ENCODE measurements around the gene ACP2.

Gene ACP2

DNA sequence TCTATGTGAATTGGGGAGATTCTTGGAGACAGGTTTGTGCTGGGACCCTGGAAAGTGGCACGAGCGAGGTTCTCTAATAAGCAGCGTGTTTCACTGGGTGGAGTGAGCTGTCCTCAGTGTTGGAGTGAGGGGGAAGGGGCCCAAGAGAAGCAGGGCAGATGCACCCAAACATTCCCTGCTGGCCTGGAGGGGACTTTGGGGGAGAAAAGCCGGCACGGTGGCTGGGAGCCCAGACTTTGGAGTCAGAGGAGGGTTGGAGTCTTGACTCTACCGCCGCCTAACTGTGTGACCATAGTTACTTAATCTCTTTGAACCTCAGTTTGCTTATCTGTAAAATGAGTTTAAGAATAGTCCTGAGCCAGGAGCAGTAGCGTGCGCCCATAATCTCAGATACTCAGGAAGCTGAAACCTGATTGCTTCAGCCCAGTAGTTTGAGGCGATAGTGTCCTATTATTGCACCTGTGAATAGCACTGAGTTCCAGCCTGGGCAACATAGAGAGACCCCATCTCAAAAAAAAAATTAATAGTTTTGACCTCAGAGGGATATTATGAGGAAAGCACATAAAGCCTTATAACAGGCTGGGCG lies 9.8 kb upstream of the ACP2 start:
- no peak for TF ChIP-seq Cebpa-rat (IDR thresholded peaks at IDR 0.05)

GRCh38 chr11:47257517-47258316 lies 9.1 kb upstream of the ACP2 start, which contains the start of gene NR1H3:
Gene NR1H3, plus strand, starts transcription at chr11:47257996. Its CDS starts 1,221 bp downstream, at chr11:47259217.
- Histone ChIP-seq H3K9me3 (no peaks in the 10 kb centered on the region), H3K27me3 (no peaks in the 10 kb centered on the region), H3K9ac (peak within 1 kb of the TSS; percentile 60), H3K4me2 (peak within 1 kb of the TSS; percentile 69), H3K4me1 (peaks cover 37% of the 10 kb centered on the region), H3K36me3 (no peaks in the 10 kb centered on the region), H3K4me3 (no peak within 1 kb of the TSS), H3K27ac (peak within 1 kb of the TSS; percentile 74), H4K20me1 (no peaks in the 10 kb centered on the region)
- no peak for TF ChIP-seq Cebpa-rat (IDR thresholded peaks at IDR 0.05)

More for the DNA sequence above, 9.8 kb upstream of the ACP2 start:
- H3K27ac ChIP-seq, result peak overlapping the region; percentile 60
- no peaks in the 10 kb centered on the region for H3K27me3 ChIP-seq
- H3K4me2 ChIP-seq, result peak overlapping the region; percentile 69
- no peak overlapping the region; the same call in 1 of the 2 replicates for H3K9ac ChIP-seq
- H4K20me1 ChIP-seq, result no peaks in the 10 kb centered on the region
- peaks cover 37% of the 10 kb centered on the region for H3K4me1 ChIP-seq
- no peak overlapping the region for H3K4me3 ChIP-seq
- H3K36me3 ChIP-seq, result no peaks in the 10 kb centered on the region
- no peaks in the 10 kb centered on the region for H3K9me3 ChIP-seq

- Histone ChIP-seq H3K4me1 (peaks cover 37% of the 10 kb centered on the region), H3K4me3 (no peak overlapping the region)
Observed at GRCh38 chr11:47257177-47257516, 8.5 kb upstream of the ACP2 start.

GRCh38 chr11:47256374-47256773 lies 7.8 kb upstream of the ACP2 start:
- H3K4me2 ChIP-seq, result no peak overlapping the region
- no peaks in the 10 kb centered on the region for H3K9me3 ChIP-seq
- no peak overlapping the region for H3K4me3 ChIP-seq
- no peak overlapping the region for H3K27ac ChIP-seq
- H3K36me3 ChIP-seq, result no peaks in the 10 kb centered on the region
- peaks cover 37% of the 10 kb centered on the region for H3K4me1 ChIP-seq
- no peak overlapping the region for H3K9ac ChIP-seq
- H3K27me3 ChIP-seq, result no peaks in the 10 kb centered on the region
- H4K20me1 ChIP-seq, result no peaks in the 10 kb centered on the region
- no peak for TF ChIP-seq Cebpa-rat (IDR thresholded peaks at IDR 0.05)

More at GRCh38 chr11:47257177-47257516, 8.5 kb upstream of the ACP2 start:
- H3K4me2 ChIP-seq, result no peak overlapping the region
- no peaks in the 10 kb centered on the region for H3K27me3 ChIP-seq
- no peaks in the 10 kb centered on the region for H3K36me3 ChIP-seq
- 0 out of 2 replicates have a peak overlapping the region, but pooled peaks have one; percentile 48 for H3K9ac ChIP-seq
- no peak for TF ChIP-seq Cebpa-rat (IDR thresholded peaks at IDR 0.05)
- H3K27ac ChIP-seq, result 0 out of 2 replicates have a peak overlapping the region, but pooled peaks have one; percentile 60
- no peaks in the 10 kb centered on the region for H3K9me3 ChIP-seq
- H4K20me1 ChIP-seq, result no peaks in the 10 kb centered on the region

DNA sequence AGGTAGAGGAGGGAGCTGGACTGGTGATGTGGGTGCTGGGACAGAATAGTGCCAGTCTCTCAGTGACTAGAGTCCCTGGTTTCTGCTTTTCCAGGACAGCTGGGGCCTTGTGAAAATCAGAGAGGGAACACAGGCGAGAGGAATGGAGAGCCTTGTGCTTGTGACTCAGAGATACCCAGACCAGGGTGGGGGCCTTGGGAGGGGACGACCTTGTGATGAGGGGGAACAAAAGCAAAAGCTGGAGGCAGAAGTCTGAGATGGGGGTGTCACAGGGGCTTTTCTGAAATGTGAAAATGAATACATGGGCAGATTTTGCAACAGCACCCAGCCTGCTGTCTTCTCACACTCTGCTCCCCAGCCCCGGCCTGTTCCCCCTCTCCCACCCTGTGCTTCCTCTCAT lies 5.8 kb upstream of the ACP2 start:
- no peak for TF ChIP-seq Cebpa-rat (IDR thresholded peaks at IDR 0.05)
- H3K27ac ChIP-seq, result no peak overlapping the region

GRCh38 chr11:47253660-47254059 lies 5.0 kb upstream of the ACP2 start:
- Histone ChIP-seq H3K27ac (no peak overlapping the region), H3K4me2 (no peak overlapping the region), H3K36me3 (no peaks in the 10 kb centered on the region), H3K9me3 (no peaks in the 10 kb centered on the region), H3K4me3 (no peak overlapping the region), H4K20me1 (no peaks in the 10 kb centered on the region), H3K27me3 (no peaks in the 10 kb centered on the region), H3K4me1 (peaks cover 31% of the 10 kb centered on the region), H3K9ac (no peak overlapping the region)
- TF ChIP-seq Cebpa-rat (IDR thresholded peaks at IDR 0.05), result no peak

More for the DNA sequence above, 5.8 kb upstream of the ACP2 start:
- Histone ChIP-seq H4K20me1 (no peaks in the 10 kb centered on the region), H3K27me3 (no peaks in the 10 kb centered on the region), H3K4me2 (no peak overlapping the region), H3K9ac (no peak overlapping the region), H3K36me3 (no peaks in the 10 kb centered on the region), H3K4me3 (no peak overlapping the region), H3K4me1 (peaks cover 35% of the 10 kb centered on the region), H3K9me3 (no peaks in the 10 kb centered on the region)

GRCh38 chr11:47251751-47252150 lies 3.1 kb upstream of the ACP2 start:
- H3K27ac ChIP-seq, result no peak overlapping the region
- no peak for TF ChIP-seq Cebpa-rat (IDR thresholded peaks at IDR 0.05)

GRCh38 chr11:47249378-47249715 lies 733 bp upstream of the ACP2 start:
- H3K4me1 ChIP-seq, result peaks cover 26% of the 10 kb centered on the region
- H3K27me3 ChIP-seq, result no peaks in the 10 kb centered on the region
- H3K36me3 ChIP-seq, result peaks cover 31% of the 10 kb centered on the region
- H3K4me3 ChIP-seq, result peak overlapping the region; percentile 77
- H4K20me1 ChIP-seq, result no peaks in the 10 kb centered on the region
- H3K4me2 ChIP-seq, result peak overlapping the region; percentile 98
- peak overlapping the region; percentile 93 for H3K9ac ChIP-seq
- H3K27ac ChIP-seq, result peak overlapping the region; percentile 96
- TF ChIP-seq Cebpa-rat (IDR thresholded peaks at IDR 0.05), result no peak
- no peaks in the 10 kb centered on the region for H3K9me3 ChIP-seq

More at GRCh38 chr11:47251751-47252150, 3.1 kb upstream of the ACP2 start:
- Histone ChIP-seq H3K9me3 (no peaks in the 10 kb centered on the region), H3K4me2 (no peak overlapping the region), H3K27me3 (no peaks in the 10 kb centered on the region), H3K36me3 (peaks cover 7% of the 10 kb centered on the region), H3K9ac (no peak overlapping the region), H4K20me1 (no peaks in the 10 kb centered on the region), H3K4me3 (no peak overlapping the region), H3K4me1 (peaks cover 31% of the 10 kb centered on the region)

DNA sequence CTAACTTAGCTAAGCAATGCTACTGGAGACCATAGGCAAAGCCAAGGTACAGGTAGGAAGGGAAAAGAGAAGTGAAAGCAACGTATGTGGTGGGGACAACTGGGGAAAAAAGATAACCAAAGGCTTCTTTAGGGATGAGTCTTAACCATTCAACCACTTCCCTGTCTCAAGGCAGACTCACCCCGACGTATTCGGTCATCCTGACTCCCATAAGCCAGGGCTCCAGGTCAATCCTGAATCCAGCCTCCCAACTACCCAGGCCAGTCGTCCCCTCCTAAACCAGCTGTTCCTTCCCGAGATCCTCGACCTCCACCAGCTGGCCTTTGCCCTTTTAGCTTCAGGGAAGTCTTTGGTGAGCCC lies 330 bp downstream of the ACP2 start:
- Histone ChIP-seq H3K4me2 (peak overlapping the region; percentile 98), H3K9ac (peak overlapping the region; percentile 93), H4K20me1 (no peaks in the 10 kb centered on the region), H3K36me3 (peaks cover 42% of the 10 kb centered on the region), H3K27ac (peak overlapping the region; percentile 96), H3K4me3 (peak overlapping the region; percentile 77), H3K9me3 (no peaks in the 10 kb centered on the region), H3K27me3 (no peaks in the 10 kb centered on the region), H3K4me1 (peaks cover 26% of the 10 kb centered on the region)
- TF ChIP-seq Cebpa-rat (IDR thresholded peaks at IDR 0.05), result no peak

DNA sequence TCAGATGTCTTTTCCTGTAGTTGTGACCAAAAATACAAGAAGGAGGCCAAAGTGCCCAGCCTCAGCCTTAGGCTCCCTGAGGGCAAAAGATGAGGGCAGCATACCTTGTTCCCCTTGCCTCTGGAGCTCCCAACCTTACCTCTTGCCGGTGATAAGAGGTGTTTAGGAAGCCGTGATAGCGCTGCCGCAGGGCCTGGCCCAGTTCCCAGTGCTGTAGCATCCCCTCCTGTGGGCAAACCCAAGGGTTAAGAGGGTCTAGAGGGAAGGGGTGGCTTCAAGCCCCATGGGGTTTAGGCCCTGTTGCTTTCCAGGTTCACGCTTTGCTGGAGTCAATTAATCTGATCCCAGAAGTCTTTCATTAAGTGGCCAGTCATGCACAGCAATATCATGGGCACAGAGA lies 1.1 kb downstream of the ACP2 start:
- Histone ChIP-seq H3K36me3 (peaks cover 50% of the 10 kb centered on the region), H3K9ac (no peak overlapping the region), H3K4me2 (peak overlapping the region; percentile 98), H4K20me1 (no peaks in the 10 kb centered on the region), H3K4me1 (peaks cover 26% of the 10 kb centered on the region), H3K27ac (no peak overlapping the region), H3K27me3 (no peaks in the 10 kb centered on the region), H3K4me3 (peak overlapping the region; percentile 77), H3K9me3 (no peaks in the 10 kb centered on the region)
- no peak for TF ChIP-seq Cebpa-rat (IDR thresholded peaks at IDR 0.05)
